ENCODE results near the gene TCF25. TPM values are rescaled to one million over a fixed set of nuclear protein-coding genes. Genes with fewer than 3 reads are reported as not detected.

Gene TCF25
- total RNA-seq, 2 experiments from 2014 or later, result 218 to 243 TPM

- no peak for DNase-seq
- Mint-ChIP-seq H3K27me3 (no peaks in the 10 kb centered on the region), H3K4me1 (peaks cover 2% of the 10 kb centered on the region), H3K4me3 (no peak overlapping the region), H3K36me3 (peaks cover 2% of the 10 kb centered on the region), H3K27ac (no peak overlapping the region), H3K9me3 (no peaks in the 10 kb centered on the region)
- no peak for ATAC-seq (ENCODE audit: low read depth)
- POLR2A ChIA-PET, result no interaction called here
These were observed 85.2 kb downstream of the TCF25 start for GRCh38 chr16:89958596-89958995.

GRCh38 chr16:89960966-89961365 lies 87.6 kb downstream of the TCF25 start:
- POLR2A ChIA-PET, result no interaction called here
- DNase-seq (no peak), ATAC-seq (ENCODE audit: low read depth) (no peak)
- H3K36me3 Mint-ChIP-seq, result peaks cover 2% of the 10 kb centered on the region
- no peak overlapping the region for H3K27ac Mint-ChIP-seq
- H3K27me3 Mint-ChIP-seq, result no peaks in the 10 kb centered on the region
- no peak overlapping the region for H3K4me3 Mint-ChIP-seq
- no peaks in the 10 kb centered on the region for H3K4me1 Mint-ChIP-seq
- no peaks in the 10 kb centered on the region for H3K9me3 Mint-ChIP-seq

Other genes with a start within 250 kb of the TCF25 start
- gene CHMP1A, start 215.9 kb upstream of the TCF25 start, total RNA-seq, result 10 to 100 TPM; 88.1 to 96.3 TPM
- 10 to 100 TPM in 1 of 2 experiments, 1 to 10 TPM in 1; 9.8 to 11.6 TPM for gene SPATA33, start 215.8 kb upstream of the TCF25 start, total RNA-seq
- 100 to 1,000 TPM; 103 to 104 TPM for gene CDK10, start 186.9 kb upstream of the TCF25 start, total RNA-seq
- 1 to 10 TPM; 7.6 to 8.0 TPM for gene SPATA2L, start 171.9 kb upstream of the TCF25 start, total RNA-seq
- gene VPS9D1, start 152.7 kb upstream of the TCF25 start, total RNA-seq, result 10 to 100 TPM; 10.3 to 12.8 TPM
- gene ZNF276, start 152.1 kb upstream of the TCF25 start, total RNA-seq, result 100 to 1,000 TPM in 1 of 2 experiments, 10 to 100 TPM in 1; 98.0 to 107 TPM
- gene FANCA, start 56.9 kb upstream of the TCF25 start, total RNA-seq, result 10 to 100 TPM; 86.9 to 97.2 TPM
- 1 to 10 TPM; 1.5 to 1.8 TPM for gene SPIRE2, start 45.1 kb upstream of the TCF25 start, total RNA-seq
- 1 to 10 TPM; 5.8 to 7.4 TPM for gene MC1R, start 45.3 kb downstream of the TCF25 start, total RNA-seq
- under 1 TPM; 0.31 to 0.86 TPM for gene TUBB3, start 49.8 kb downstream of the TCF25 start, total RNA-seq
- gene DEF8, start 75.2 kb downstream of the TCF25 start, total RNA-seq, result 10 to 100 TPM; 30.9 to 33.5 TPM
- gene DBNDD1, start 145.9 kb downstream of the TCF25 start, total RNA-seq, result 1 to 10 TPM in 1 of 2 experiments, under 1 TPM in 1; 0.62 to 1.2 TPM
- gene PRDM7, start 203.7 kb downstream of the TCF25 start, total RNA-seq, result not detected

Measured in activated naive CD8-positive, alpha-beta T cell treated with anti-CD3 and anti-CD28 coated beads, Interleukin-2, amount 10 ng/mL, durations not matched to agents 7 days and 5 days (primary cell).